Gastrocnemius medialis (tissue), 4 donors: ENCODE measurements around the gene GNG2.

Source experiments
- POLR2A ChIP-seq, 2 donors: fragments of 450-650 bp; IDR thresholded peaks; one replicate each; pipeline ENCODE4 v1.6.1; 2017; ENCODE audit warnings: antibody characterized with exemption in 2 of 2, mild to moderate bottlenecking in 2 of 2, moderate library complexity in 2 of 2
- TF ChIP-seq, protein P1 (sequence below), 5 experiments: fragments of 450-650 bp in 3 of 5; fragments of 200-600 bp in 2 of 5; sonication (generic) in 2 of 5; IDR thresholded peaks in 4 of 5; conservative IDR thresholded peaks in 1 of 5; 1 replicate in 4 of 5; 2 replicates in 1 of 5; pipeline ENCODE4 v1.5.1; 2016 to 2019; ENCODE audit warnings: antibody characterized with exemption in 5 of 5, mild to moderate bottlenecking in 3 of 5, moderate library complexity in 3 of 5

DNA sequence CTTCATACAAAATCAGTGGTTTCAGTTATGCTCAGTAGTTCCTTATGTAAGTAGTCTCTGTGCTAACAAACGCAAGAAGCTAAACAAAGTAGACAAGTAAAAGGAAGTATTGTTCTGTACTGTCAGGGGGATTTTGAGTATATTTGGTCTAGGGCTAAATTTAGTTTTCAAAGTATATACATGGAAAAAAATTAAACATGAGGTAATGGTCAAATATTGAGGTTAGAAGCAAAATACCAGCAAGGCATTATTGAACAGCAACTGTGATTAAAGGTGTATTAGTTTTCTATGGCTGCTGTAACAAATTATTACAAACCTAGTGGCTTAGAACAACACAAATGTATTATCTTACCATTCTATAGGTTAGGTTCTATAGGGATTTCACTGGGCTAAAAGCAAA lies 18.8 kb downstream of the GNG2 start:
- no peak for TF ChIP-seq POLR2A (IDR thresholded peaks at IDR 0.05)
- TF ChIP-seq, protein P1, sequence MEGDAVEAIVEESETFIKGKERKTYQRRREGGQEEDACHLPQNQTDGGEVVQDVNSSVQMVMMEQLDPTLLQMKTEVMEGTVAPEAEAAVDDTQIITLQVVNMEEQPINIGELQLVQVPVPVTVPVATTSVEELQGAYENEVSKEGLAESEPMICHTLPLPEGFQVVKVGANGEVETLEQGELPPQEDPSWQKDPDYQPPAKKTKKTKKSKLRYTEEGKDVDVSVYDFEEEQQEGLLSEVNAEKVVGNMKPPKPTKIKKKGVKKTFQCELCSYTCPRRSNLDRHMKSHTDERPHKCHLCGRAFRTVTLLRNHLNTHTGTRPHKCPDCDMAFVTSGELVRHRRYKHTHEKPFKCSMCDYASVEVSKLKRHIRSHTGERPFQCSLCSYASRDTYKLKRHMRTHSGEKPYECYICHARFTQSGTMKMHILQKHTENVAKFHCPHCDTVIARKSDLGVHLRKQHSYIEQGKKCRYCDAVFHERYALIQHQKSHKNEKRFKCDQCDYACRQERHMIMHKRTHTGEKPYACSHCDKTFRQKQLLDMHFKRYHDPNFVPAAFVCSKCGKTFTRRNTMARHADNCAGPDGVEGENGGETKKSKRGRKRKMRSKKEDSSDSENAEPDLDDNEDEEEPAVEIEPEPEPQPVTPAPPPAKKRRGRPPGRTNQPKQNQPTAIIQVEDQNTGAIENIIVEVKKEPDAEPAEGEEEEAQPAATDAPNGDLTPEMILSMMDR (IDR thresholded peaks at IDR 0.05 in 4 of 5, conservative IDR thresholded peaks at IDR 0.05 in 1 of 5): no peak
